ENCODE data around the gene MDH2.
"Not testable (repeated sequence)": the region's sequence is repeated elsewhere in the genome, so short reads cannot be mapped to it uniquely, and the experiment has no call there.

Gene MDH2

DNA sequence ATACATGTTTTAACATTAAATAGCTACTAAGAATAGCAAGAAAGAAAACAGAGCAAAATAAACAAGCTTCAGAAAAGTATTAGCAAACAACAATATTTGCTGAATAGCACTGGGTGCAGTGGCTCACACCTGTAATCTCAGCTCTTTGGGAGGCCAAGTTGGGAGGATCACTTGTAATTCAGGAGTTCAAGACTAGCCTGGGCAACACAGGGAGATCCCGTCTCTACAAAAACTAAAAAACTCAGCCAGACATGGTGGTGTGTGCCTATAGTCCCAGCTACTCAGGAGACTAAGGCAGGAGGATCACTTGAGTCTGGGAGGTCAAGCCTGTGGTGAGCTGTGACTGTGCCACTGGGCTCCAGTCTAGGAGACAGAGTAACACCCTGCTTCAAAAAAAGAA is 66.8 kb downstream of the MDH2 start:
- DNase-seq, result not testable (repeated sequence)

Data from stimulated activated CD4-positive, alpha-beta T cell treated with anti-CD3 and anti-CD28 coated beads, Interleukin-2, amount 100 ng/mL, for 24 hours (primary cell).